ENCODE results near the gene ENDOV. TPM values are rescaled to one million over a fixed set of nuclear protein-coding genes. Genes with fewer than 3 reads are reported as not detected.
"Not testable (repeated sequence)": the region's sequence is repeated elsewhere in the genome, so short reads cannot be mapped to it uniquely, and the experiment has no call there.

Gene ENDOV
- total RNA-seq, 1 donor from 2014 or later, result 9.1 TPM

- intact Hi-C loops (cut with micrococcal nuclease), result no loop called here
- DNase-seq, result no peak
These were observed 28.6 kb upstream of the ENDOV start for GRCh38 chr17:80386341-80386740.

GRCh38 chr17:80387071-80387470 is 27.9 kb upstream of the ENDOV start:
- DNase-seq (no peak), ATAC-seq (no peak)
- intact Hi-C loops (cut with micrococcal nuclease), result no loop called here

More at GRCh38 chr17:80386341-80386740, 28.6 kb upstream of the ENDOV start:
- no peak for ATAC-seq

GRCh38 chr17:80388175-80388574 is 26.8 kb upstream of the ENDOV start:
- intact Hi-C loops (cut with micrococcal nuclease), result no loop called here
- ATAC-seq (no peak), DNase-seq (no peak)

GRCh38 chr17:80388601-80389000 is 26.4 kb upstream of the ENDOV start:
- intact Hi-C loops (cut with micrococcal nuclease), result no loop called here
- ATAC-seq, result no peak
- no peak for DNase-seq

DNA sequence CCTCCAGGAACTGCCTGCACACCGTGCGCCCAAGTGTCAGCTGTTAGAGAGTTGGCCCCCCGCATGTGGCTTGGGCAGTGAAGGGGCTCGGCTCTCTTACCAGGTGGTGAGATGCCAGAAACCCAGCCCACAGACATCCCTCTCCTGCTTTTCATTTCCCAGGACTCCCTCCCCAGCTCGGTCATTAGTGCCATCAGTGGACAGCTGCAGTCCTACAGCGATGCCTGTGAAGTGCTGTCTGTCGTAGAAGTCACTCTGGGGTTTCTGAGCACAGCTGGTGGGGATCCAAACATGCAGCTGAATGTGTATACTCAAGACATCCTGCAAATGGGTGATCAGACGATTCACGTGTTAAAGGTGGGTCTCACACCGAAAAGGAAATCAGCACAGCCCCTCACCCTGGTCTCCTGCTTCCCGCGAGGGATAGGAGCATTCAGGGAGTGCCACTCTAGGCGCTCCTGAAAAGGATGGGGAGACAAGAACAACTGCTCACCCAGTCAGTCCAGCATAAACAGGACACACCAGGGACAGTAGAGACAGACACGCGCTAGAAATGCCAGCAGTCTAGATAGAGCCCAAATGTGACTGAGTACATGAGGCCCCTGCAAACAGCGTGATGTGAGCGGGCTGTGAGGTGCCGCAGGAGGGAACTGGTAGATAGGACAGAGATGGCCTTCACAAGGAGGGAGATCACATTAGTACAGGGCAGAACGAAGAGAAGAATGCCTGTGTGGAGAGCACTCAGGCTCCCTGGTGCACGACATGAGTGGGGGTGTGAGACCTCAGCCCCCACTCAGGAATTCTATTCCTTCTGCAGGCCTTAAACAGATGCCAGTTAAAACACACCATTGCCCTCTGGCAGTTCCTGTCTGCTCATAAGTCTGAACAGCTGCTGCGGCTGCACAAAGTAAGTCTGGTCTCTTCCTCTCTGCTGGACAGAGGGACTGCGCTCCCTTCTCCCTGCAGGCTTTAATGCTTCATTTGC is 25.7 kb upstream of the ENDOV start:
- no peak for ATAC-seq
- intact Hi-C loops (cut with micrococcal nuclease), result no loop called here
- no peak for DNase-seq

DNA sequence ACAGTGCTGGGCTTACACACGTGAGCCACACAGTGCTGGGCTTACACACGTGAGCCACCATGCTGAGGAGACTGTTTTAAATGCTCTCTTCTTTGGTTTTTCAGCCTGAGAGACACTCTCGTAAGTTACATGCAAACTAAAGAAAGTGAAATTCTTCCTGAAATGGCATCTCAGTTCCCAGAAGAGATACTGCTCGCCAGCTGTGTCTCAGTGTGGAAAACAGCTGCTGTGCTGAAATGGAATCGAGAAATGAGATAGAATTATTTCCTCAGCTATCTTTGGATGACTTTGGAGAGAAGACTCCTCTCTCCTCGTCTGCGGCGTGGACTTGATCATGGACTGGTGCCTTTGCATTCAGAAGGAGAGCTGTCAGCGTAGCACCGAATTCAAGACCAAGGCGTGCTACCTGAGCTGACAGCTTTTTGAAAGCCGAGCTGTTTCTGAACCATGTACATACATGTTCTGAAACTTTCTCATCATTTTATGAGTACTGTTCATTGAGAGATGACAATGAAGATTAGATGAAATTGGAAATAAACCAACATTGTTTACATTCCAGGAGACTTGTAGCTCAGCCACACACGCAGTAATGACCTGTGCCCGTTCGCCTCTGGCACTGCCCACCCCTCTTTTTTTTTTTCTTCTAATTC is 21.6 kb upstream of the ENDOV start:
- ATAC-seq (no peak), DNase-seq (no peak)
- intact Hi-C loops (cut with micrococcal nuclease), result no loop called here

GRCh38 chr17:80393961-80394360 is 21.0 kb upstream of the ENDOV start:
- intact Hi-C loops (cut with micrococcal nuclease), result no loop called here
- ATAC-seq (no peak), DNase-seq (no peak)

- ATAC-seq (peak; percentile 92), DNase-seq (peak; percentile 44)
- intact Hi-C loops (cut with micrococcal nuclease), result no loop called here
These were observed 20.2 kb upstream of the ENDOV start for GRCh38 chr17:80394629-80395216.

DNA sequence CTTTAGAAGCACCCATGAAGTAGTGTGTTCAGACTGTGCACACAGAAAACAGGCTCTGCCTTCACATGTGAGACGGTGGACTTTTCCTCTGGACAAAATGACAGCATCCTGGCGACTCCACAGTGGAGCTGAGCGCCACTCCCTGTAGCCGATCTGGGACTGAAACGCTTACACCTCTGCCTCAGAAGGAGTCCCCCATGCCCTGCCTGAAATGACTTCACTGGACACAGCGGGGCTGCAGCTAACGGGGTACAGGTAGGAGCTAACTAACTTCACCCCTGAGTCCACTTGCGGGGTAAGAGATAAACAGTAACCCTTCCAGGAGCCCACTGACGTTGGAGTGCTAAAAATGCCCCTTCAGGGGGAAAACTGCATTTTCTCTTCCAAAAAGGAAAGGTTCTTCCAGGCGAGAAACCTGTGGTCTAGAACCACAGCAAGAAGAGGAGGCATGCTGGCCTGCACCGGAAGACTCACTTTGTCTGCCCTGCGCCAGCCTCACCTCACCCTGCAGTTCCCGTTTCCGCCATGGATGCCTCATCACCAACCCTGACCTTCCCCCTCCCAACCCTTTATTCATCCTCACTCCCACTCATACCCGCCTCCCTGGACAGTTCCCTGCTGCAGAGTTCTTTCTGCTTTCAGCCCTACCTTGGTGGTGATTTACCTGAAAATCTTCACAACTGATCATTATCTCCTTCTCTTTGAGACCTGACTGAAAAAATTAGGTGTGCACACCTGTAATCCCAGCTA is 19.4 kb upstream of the ENDOV start:
- intact Hi-C loops (cut with micrococcal nuclease), result no loop called here
- ATAC-seq (peak; percentile 22), DNase-seq (no peak)

GRCh38 chr17:80396157-80397033 is 18.6 kb upstream of the ENDOV start:
- DNase-seq (no peak), ATAC-seq (no peak)
- intact Hi-C loops (cut with micrococcal nuclease), result no loop called here

DNA sequence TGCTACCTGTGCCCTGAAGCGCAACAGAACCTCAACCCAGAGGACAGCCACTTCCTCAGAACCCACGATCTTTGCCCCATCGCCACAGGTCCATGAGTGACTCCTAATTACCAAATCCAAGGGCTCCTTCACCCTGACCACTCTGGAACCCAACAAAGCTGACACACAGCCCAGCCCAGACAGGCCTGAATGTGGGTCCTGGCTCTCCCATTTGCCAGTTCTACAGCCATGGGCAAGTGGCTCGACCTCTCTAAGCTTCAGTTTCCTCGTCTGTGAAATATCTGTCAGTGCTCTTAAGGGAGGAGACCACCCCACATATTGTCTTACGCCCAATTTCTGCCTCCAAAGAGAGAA is 18.0 kb upstream of the ENDOV start:
- intact Hi-C loops (cut with micrococcal nuclease), result no loop called here
- ATAC-seq, result no peak

DNA sequence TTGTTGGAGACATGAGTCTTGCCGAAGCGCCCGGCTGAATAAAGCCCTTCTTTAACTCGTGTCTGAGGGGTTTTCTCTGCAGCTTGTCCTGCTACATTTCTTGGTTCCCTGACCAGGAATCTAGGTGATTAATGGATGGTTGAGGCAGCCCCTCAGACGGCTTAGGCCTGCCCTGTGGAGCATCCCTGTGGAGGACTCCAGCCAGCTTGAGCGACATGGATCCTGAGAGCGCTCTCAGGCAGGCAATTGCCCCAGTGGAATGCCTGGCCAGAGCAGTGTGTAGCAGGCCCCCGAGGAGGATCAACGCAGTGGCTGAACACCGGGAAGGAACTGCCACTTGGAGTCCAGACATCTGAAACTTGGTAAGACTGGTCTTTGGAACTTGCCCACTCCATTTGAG is 17.3 kb upstream of the ENDOV start:
- intact Hi-C loops (cut with micrococcal nuclease), result no loop called here

More for the DNA sequence above, 18.0 kb upstream of the ENDOV start:
- DNase-seq, result no peak

DNA sequence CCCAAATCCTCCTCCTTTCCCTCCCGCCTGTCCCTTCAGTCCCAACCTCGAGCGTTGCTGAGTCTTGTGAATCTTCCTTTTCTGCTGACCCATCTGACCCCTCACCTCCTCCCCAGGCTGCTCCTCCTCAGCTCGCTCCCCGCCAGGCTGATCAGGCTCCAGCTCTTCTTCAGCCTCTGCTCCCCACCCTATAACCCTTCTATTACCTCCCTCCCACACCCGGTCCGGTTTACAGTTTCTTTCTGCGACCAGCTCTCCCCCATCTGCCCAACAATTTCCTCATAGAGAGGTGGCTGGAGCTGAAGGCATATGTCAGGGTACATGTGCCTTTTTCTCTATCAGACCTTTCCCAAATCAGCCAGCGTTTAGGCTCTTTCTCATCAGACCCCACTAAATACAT is 13.9 kb upstream of the ENDOV start:
- ATAC-seq; intact Hi-C loops (cut with micrococcal nuclease); DNase-seq: not testable (repeated sequence)

More for the DNA sequence above, 17.3 kb upstream of the ENDOV start:
- ATAC-seq (no peak), DNase-seq (no peak)

DNA sequence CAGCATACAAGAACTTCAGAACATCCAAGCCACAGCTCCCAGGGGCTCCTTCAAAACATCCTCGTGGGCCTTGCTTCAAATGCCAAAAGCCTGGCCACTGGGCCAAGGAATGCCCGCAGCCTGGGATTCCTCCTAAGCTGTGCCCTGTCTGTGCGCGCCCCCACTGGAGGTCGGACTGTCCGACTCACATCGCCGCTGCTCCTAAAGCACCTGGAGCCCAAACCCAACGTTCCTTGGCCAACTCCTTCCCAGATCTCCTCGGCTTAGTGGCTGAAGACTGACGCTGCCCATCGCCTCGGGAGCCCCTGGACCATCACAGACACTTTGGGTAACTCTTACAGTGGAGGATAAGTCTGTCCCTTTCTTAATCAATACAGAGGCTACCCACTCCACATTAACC is 12.9 kb upstream of the ENDOV start:
- DNase-seq; intact Hi-C loops (cut with micrococcal nuclease); ATAC-seq: not testable (repeated sequence)

DNA sequence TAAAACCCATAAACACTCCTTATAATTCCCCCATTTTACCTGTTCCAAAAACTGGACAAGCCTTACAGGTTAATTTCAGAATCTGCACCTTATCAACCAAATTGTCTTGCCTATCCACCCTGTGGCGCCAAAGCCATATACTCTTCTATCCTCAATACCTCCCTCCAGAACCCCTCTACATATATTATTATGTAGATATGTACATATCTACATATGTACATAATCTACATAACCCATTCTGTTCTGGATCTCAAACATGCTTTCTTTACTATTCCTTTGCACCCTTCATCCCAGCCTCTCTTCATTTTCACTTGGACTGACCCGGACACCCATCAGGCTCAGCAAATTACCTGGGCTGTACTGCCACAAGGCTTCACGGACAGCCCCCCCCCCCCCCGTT is 12.0 kb upstream of the ENDOV start:
- no peak for ATAC-seq
- no peak for DNase-seq
- intact Hi-C loops (cut with micrococcal nuclease), result no loop called here

GRCh38 chr17:80406146-80406545 is 8.8 kb upstream of the ENDOV start:
- ATAC-seq (no peak), DNase-seq (no peak)
- intact Hi-C loops (cut with micrococcal nuclease), result no loop called here

DNA sequence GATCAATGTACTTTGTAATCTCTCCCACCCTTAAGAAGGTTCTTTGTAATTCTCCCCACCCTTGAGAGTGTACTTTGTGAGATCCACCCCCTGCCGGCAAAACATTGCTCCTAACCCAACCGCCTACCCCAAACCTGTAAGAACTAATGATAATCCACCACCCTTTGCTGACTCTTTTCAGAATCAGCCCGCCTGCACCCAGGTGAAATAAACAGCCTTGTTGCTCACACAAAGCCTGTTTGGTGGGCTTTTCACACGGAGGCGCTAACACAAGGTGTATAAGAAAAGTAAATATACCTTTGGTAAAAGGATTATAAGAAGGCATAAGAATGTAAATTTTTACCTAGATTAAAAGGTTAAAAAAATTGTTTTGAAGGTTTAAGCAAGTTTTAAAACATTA is 7.0 kb upstream of the ENDOV start:
- ATAC-seq; DNase-seq; intact Hi-C loops (cut with micrococcal nuclease): not testable (repeated sequence)

DNA sequence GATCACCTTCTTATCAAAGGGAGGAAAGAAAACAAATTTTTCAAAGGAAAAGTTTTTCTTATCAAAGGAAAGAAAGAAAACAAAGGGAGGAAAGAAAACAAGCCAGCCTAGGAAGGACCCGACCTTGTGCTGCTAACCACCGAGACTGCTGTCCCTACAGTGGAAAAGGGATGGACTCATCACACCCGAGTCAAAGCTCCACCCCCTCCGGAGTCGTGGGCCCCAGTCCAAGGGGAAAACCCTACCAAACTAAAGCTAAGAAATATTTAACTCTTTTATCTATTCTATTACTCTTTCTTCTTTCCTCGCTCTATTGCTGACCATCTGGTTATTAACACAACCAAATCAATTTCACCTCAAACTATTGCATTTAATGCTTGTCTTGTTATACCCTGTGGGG is 6.1 kb upstream of the ENDOV start:
- intact Hi-C loops (cut with micrococcal nuclease), result no loop called here
- no peak for DNase-seq
- no peak for ATAC-seq

Measured in left ventricle myocardium superior (tissue), 1 donor.